GM18507 (cell line): ENCODE results near the gene ASB9.
A peak's percentile ranks its signal among the peaks of the same experiment; 100 is the strongest.

ENCODE experiments used
- DNase-seq: peaks from one replicate; pipeline ENCODE4 v3.0.0; 2011; ENCODE audit warnings: low read depth; ENCODE audit not compliant: insufficient read length; ENCODE audit errors: extremely low spot score
- FAIRE-seq: peaks from 2 replicates; lab custom pipeline; 2011; peaks lifted over from hg19 to GRCh38; lab: Jason Lieb, UNC

The ASB9 gene

GRCh38 chrX:15244421-15244820, 25.5 kb downstream of the ASB9 start:
- no peak for DNase-seq

GRCh38 chrX:15242899-15243555, 26.9 kb downstream of the ASB9 start:
- DNase-seq, result peak; percentile 4
- FAIRE-seq, result peak; percentile 84

More at GRCh38 chrX:15244421-15244820, 25.5 kb downstream of the ASB9 start:
- no peak for FAIRE-seq

- FAIRE-seq (no peak), DNase-seq (no peak)
Observed at GRCh38 chrX:15241301-15241700, 28.6 kb downstream of the ASB9 start.

GRCh38 chrX:15240414-15240813, 29.5 kb downstream of the ASB9 start:
- DNase-seq, result no peak
- no peak for FAIRE-seq

GRCh38 chrX:15236146-15236545, 33.7 kb downstream of the ASB9 start:
- FAIRE-seq (no peak), DNase-seq (no peak)

GRCh38 chrX:15235001-15235400, 34.9 kb downstream of the ASB9 start:
- DNase-seq (no peak), FAIRE-seq (no peak)

- no peak for DNase-seq
Observed at GRCh38 chrX:15233416-15234015, 36.4 kb downstream of the ASB9 start.

GRCh38 chrX:15224747-15225146, 45.1 kb downstream of the ASB9 start:
- DNase-seq, result no peak
- FAIRE-seq, result no peak

More at GRCh38 chrX:15233416-15234015, 36.4 kb downstream of the ASB9 start:
- FAIRE-seq, result peak; percentile 21

- no peak for FAIRE-seq
Observed at GRCh38 chrX:15221321-15221720, 48.6 kb downstream of the ASB9 start.

GRCh38 chrX:15217161-15217560, 52.7 kb downstream of the ASB9 start:
- FAIRE-seq, result no peak
- no peak for DNase-seq

More at GRCh38 chrX:15221321-15221720, 48.6 kb downstream of the ASB9 start:
- no peak for DNase-seq

GRCh38 chrX:15216280-15216679, 53.6 kb downstream of the ASB9 start:
- no peak for FAIRE-seq
- no peak for DNase-seq

GRCh38 chrX:15215366-15215765, 54.5 kb downstream of the ASB9 start:
- DNase-seq, result no peak
- FAIRE-seq, result no peak

GRCh38 chrX:15214588-15214987, 55.3 kb downstream of the ASB9 start:
- DNase-seq (no peak), FAIRE-seq (no peak)

- FAIRE-seq, result no peak
Observed at GRCh38 chrX:15209096-15209495, 60.8 kb downstream of the ASB9 start.

GRCh38 chrX:15207994-15208393, 61.9 kb downstream of the ASB9 start:
- FAIRE-seq (peak; percentile 51), DNase-seq (no peak)

More at GRCh38 chrX:15209096-15209495, 60.8 kb downstream of the ASB9 start:
- DNase-seq, result no peak

GRCh38 chrX:15207384-15207783, 62.5 kb downstream of the ASB9 start:
- no peak for FAIRE-seq
- no peak for DNase-seq

- FAIRE-seq (no peak), DNase-seq (no peak)
Observed at GRCh38 chrX:15206306-15206705, 63.6 kb downstream of the ASB9 start.

- FAIRE-seq, result peak; percentile 94
- peak; percentile 1 for DNase-seq
Observed at GRCh38 chrX:15204130-15204751, 65.6 kb downstream of the ASB9 start.

- DNase-seq (no peak), FAIRE-seq (no peak)
Observed at GRCh38 chrX:15203694-15204093, 66.2 kb downstream of the ASB9 start.

GRCh38 chrX:15202454-15203177, 67.3 kb downstream of the ASB9 start:
- peak; percentile 82 for FAIRE-seq

More at GRCh38 chrX:15202454-15203177, 67.3 kb downstream of the ASB9 start:
- no peak for DNase-seq
